ENCODE results near the gene C3orf20.

Gene C3orf20

DNA sequence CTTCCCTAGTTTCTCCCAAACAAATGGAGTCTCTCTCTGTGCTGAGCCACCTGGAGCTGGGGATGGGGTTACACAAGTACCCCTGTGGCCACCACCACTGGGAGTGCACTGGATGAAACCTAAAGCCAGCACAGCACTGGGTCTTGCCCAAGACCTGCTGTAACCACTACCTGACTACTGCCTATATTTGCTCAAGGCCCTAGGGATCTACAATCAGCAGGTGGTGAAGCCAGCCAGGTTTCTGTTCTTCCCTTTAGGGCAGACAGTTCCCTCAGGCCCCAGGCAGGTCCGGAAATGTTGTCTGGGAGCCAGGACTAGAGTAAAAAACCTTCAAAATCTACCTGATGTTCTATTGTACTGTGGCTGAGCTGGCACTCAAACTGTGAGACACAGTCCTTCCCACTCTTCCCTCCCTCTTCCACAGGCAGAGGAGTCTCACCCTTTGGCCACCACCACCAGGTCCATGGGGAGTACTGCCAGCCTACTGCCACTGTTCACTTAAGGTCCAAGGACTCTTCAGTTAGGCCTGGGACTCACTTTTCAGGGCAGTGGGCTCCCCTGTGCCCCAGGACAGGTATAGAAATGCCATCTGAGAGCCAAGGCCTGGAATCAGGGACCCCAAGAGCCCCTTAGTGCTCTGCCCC is 23.8 kb downstream of the C3orf20 start:
- H3K4me3 ChIP-seq (ENCODE audit: low read depth, low read length) = no peak overlapping the region

DNA sequence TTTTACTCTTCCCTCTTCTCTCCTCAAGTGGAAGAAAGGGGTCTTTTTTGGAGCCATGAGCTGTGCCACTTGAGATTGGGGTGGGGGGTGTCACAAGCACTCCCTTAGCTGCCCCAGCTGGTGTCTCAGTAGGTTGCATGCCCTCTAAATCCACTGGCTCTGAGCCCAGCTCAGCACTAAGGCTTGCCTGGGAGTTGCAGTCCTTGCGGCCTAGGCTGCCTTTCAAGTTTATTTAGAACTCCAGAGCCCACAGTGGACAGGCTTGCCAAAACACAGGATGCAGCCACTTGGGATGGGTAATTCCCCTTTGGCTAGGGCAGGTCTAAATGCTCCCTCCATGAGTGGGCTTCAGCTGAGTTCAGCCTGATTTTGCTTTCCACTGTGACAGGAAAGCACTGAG is 24.7 kb downstream of the C3orf20 start:
- H3K4me3 ChIP-seq (ENCODE audit: low read depth, low read length) = no peak overlapping the region

DNA sequence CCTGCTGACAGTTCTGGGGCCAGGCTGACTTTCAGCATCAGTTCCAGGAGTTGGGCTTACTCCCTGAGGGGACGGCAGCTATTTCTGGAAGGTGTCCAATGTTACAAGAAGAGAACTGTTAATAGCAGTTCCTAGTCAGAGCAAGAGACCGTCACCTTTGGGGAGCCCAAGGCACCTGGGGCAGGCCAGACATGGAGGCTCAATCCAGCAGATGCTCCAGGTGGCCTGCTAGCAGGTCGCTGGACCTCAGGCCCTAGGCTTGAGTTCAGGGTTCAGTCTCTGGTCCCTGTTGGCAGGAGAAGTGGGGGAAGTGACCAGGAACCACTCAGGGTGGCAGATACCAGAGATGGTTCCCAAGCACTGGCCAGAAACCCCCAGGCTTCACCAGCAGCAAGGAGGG is 25.9 kb downstream of the C3orf20 start:
- no peak overlapping the region for H3K4me3 ChIP-seq (ENCODE audit: low read depth, low read length)

DNA sequence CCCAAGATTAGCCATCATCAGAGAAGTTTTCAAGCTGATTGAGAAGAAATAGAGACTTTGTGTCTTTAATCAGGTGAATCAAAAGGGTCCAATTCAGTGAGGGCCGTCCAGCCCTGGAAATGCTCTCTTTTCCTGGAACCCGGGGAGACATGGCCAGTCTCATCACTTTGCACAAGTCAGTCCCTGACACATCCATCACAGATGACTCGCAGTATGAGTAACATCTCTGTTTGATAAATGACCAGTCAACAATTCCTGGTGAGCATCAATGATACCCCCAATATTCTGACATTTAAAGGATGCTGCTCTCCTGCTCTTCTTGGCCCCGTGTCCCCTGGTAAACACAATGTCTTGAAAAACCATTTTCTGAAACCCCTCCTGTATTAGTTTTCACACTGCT is 26.7 kb downstream of the C3orf20 start:
- no peak overlapping the region for H3K4me3 ChIP-seq (ENCODE audit: low read depth, low read length)

DNA sequence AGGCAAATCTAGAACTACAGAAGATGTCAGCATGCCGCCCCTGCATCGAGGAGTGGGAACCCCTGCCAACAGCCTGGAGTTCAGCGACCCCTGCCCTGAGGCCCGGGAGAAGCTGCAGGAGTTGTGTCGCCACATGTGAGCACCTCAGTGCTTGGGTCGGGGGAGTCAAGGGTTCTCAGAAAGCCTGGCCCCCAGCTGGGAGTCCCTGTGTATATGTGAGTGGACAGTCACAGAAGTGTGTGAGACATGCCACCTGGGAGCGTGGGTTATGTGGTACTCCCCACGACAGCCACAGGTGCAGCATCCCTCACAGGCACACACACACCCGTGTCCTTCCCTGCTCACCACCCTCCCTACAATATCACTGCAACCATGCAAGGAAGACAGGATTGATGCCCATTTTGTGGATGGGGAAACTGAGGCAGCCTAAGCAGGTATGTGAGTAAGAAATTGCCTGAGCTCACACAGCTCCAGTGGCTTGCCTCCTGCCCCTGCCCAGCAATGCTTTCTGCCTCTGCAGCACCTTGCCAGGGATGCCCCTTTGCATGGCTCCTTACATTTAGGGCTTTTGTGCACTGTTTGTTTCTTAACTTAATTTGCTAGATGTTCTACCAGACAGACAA is 28.3 kb downstream of the C3orf20 start:
- H3K4me3 ChIP-seq (ENCODE audit: low read depth, low read length) = no peak overlapping the region

DNA sequence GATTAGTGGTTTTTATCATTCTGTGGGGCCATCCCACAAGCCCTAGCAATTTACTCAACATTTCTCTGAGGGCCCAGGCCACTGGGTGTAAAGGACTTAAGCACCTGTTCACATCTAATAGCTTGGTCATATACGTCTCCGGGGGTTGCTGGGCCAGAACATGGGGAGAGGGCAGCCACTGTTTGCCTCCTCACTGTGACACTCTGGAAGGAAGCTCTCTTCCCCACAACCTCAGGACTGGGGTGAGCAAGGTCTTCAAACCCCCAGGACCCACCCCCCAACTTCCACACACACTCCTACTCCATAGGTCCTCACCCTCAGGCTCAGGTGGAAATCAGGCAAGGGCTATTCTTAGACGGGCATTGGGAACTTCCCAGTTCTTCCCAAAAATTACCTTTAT is 28.9 kb downstream of the C3orf20 start:
- no peak overlapping the region for H3K4me3 ChIP-seq (ENCODE audit: low read depth, low read length)

DNA sequence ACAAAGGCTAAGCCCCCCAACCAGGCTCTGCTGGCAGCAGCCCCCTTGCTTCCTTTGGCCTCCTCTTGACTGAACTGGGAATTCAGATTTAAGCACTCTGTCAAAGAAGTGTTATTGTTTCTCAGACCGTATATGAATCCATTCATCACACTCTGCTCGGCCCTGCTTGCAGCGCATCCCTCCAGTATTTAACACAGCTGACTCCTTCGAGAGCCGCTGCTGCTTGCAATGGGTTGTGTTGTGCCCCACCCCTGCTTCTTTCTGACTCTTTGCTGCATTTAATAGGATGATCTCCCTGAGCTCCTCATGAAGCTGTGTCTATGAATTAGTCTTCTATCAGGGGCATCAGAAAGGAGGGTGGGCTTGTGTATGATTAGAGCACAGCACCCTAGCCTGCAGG is 31.2 kb downstream of the C3orf20 start:
- no peak overlapping the region for H3K4me3 ChIP-seq (ENCODE audit: low read depth, low read length)

DNA sequence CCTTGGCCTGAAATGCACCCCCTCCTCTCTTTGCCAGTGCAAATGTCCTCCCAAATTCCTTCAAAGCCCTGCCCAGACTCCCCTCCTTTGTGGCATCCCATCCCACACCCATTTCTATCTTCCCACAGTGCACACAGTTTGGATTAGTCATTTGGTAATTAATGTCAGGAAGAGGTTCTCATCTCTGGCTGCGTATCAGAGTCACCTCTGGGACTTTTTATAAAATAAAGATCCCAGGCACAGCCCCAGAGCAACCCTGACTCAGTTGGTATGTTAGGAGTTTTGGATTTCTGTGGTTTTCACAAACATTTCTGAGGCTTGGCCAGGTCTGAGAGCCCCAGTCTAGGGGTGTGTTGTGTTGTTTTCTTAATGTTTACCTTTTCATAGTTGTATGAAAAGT is 41.6 kb downstream of the C3orf20 start:
- H3K4me3 ChIP-seq (ENCODE audit: low read depth, low read length) = no peak overlapping the region

DNA sequence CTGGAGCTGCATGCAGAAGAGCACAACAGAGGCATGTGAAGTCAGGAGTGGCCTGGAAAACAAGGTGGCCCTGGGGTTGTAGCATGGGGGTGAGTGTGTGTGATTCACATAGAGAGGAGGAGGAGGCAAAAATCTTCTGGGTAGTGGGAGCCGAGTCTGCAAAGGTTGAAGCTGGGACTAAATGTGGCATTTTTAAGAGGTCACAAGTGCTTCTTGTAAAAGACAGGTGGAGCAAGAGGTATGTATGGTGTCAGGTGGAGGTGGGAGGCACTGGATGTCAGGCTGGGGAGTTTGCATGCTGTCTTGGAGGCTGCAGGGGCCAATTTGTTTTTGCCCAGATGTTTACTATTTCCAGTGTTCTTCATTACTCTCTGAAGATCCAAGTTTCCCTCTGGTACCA is 42.4 kb downstream of the C3orf20 start:
- no peak overlapping the region for H3K4me3 ChIP-seq (ENCODE audit: low read depth, low read length)

DNA sequence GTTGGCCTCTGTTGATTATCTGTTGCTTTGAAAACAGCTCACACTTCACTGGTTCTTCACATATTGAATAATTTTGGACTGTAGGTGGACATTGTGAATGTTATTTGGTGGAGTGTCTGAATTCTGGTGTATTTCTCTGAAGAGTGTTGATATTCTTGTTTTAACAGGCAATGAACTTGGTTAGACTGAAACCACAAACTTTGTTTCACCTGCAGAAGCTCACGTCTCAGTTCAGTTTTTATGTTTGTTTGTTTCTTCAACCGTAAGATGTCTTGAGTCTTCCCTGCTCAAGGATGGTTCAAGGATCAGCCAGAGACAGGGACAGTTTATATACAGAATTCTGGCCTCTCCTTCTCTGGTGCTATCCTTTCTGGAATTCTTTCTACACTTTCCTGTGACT is 43.6 kb downstream of the C3orf20 start:
- no peak overlapping the region for H3K4me3 ChIP-seq (ENCODE audit: low read depth, low read length)

- no peak overlapping the region for H3K4me3 ChIP-seq (ENCODE audit: low read depth, low read length)
Observed at GRCh38 chr3:14719006-14719405, 44.1 kb downstream of the C3orf20 start.

- no peak overlapping the region for H3K4me3 ChIP-seq (ENCODE audit: low read depth, low read length)
Observed at GRCh38 chr3:14721126-14721864, 46.4 kb downstream of the C3orf20 start.

DNA sequence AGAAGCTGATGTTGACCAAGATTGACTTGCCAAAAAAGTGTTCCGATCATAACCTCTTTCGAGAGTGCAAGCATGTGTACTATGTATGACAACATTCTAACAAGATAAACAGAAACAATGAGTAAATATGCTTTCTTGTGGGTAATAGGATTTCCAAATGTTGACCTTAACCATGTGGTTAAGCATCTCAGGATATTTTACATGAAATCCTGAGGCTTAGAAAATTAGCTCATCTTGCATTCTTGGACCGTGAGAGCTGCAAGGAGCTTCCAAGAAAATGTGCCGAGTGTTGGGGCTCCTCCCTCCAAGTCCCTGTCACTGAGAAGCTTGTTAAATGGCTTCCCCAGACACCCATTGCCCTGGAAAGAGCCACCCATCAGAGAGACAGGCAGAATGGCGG is 50.1 kb downstream of the C3orf20 start:
- no peak overlapping the region for H3K4me3 ChIP-seq (ENCODE audit: low read depth, low read length)

GRCh38 chr3:14725564-14726440 is 50.9 kb downstream of the C3orf20 start:
- H3K4me3 ChIP-seq (ENCODE audit: low read depth, low read length) = no peak overlapping the region

DNA sequence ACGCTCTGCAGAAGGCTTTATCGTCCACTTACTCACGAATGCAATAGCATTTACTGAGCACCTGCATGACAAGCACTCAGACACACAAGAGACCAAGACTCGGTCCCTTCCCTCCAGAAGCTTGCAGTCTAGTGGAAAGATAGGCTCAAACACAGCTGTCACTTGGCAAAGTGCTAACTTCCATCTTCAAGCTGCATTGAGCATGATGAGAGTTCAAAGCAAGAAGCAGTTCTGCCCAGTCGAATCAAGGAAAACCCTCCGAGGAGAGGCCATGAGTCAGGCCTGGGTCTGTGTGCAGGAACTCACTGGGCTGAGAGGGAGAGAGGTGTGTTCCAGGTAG is 51.5 kb downstream of the C3orf20 start:
- no peak overlapping the region for H3K4me3 ChIP-seq (ENCODE audit: low read depth, low read length)

DNA sequence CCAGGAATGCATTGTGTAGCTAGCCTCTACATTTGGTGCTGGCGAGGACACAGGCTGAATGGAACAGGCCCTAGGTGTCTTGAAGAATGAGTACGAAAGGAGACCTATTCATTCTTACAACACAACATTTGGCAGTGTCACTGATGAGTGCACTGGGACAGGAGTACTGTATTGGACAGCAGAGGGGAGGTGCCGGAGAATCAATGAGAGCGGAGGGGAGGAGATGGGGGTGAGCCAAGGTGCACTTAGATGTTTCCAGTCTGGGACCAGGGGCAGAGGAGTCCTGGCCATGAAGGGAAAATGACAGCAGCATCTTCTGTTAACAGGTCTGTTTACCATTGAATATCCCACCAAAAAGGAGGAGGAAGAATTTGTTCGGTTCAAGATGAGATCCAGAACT is 53.2 kb downstream of the C3orf20 start:
- H3K4me3 ChIP-seq (ENCODE audit: low read depth, low read length) = no peak overlapping the region

- no peak overlapping the region for H3K4me3 ChIP-seq (ENCODE audit: low read depth, low read length)
Observed at GRCh38 chr3:14730703-14731382, 55.9 kb downstream of the C3orf20 start.

- no peak overlapping the region for H3K4me3 ChIP-seq (ENCODE audit: low read depth, low read length)
Observed at GRCh38 chr3:14740983-14741382, 66.0 kb downstream of the C3orf20 start.

GRCh38 chr3:14741510-14741909 is 66.6 kb downstream of the C3orf20 start:
- no peak overlapping the region for H3K4me3 ChIP-seq (ENCODE audit: low read depth, low read length)

DNA sequence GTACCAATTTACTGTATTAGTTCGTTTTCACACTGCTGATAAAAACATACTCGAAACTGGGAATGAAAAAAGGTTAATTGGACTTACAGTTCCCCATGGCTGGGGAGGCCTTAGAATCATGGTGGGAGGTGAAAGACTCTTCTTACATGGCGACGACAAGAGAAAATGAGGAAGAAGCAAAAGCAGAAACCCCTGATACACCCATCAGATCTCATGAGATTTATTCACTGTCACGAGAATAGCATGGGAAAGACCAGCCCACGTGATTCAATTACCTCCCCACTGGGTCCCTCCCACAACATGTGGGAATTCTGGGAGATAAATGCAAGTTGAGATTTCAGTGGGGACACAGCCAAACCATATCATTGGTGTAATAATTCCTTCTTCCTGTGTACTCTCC is 69.6 kb downstream of the C3orf20 start:
- no peak overlapping the region for H3K4me3 ChIP-seq (ENCODE audit: low read depth, low read length)

- H3K4me3 ChIP-seq (ENCODE audit: low read depth, low read length) = no peak overlapping the region
Observed at GRCh38 chr3:14750650-14751049, 75.7 kb downstream of the C3orf20 start.

Data from iPS-11a (cell line).